Activated CD8-positive, alpha-beta memory T cell treated with anti-CD3 and anti-CD28 coated beads for 24 hours (primary cell): ENCODE measurements around the gene TMEM207.
"Not testable (repeated sequence)": the region's sequence is repeated elsewhere in the genome, so short reads cannot be mapped to it uniquely, and the experiment has no call there.

Experiments used
- DNase-seq: peaks from one replicate; pipeline ENCODE4 v3.0.0-alpha.2; 2020

TMEM207 gene

DNA sequence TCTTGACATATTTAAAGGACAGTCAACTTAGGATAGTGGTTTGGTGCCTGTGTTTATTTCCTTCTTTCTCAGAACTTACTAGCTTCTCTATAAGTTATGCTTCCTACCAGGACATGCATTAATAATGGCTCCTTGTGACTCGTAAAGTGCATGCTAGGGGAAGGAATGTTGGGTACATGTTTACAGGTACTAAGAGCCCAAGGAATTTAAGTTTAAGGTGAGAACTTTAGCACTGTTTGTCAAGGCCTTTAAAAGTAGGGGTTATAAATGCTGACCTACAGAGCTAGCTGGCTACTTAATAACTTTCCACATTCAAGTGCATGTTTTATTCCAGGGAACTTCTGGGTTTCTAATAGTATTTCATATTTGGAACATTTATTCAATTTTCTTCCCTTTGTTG, at the start of gene TMEM207:
Gene TMEM207 (minus strand): TSS at position 101 of the 400 bp plus-strand sequence. CDS start 92 bp downstream, at position 9.
- no peak for DNase-seq

DNA sequence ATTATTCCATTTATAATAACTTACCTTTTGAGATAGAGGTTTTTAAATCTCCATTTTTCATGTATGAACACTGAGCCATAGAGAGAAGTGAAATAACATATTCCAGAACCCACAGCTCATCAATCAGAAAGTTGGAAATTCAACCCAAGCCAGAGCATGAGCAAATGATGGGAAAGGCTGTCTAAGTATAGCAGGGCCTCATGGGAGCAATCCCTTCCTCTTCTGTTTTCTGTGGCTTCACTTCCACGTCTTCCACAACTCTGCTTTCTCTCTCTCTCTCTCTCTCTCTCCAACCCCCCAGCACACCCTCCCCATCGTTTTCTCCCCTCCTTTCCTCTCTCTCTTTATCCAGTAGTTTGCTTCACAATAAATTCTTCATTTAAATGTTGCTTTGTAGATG, 49.4 kb upstream of the TMEM207 start:
- DNase-seq = no peak

DNA sequence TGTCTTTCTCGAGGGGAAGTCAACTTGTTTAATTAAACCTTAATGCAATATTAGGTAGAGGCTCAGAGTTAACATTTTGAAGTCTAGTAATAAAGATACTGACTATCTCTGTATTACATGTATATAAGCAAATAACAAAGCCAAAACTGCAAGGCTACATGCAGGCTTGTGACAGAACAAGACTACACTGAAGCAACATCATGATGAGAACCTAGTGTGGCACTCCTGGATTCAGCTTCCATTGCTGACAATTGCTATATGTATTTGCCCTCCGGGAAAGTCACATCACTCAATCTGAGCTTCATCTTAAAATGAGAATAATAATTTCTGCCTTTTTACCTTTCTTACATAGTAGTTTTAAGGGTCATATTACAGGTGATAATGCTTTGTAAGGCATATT, 48.6 kb upstream of the TMEM207 start:
- no peak for DNase-seq

DNA sequence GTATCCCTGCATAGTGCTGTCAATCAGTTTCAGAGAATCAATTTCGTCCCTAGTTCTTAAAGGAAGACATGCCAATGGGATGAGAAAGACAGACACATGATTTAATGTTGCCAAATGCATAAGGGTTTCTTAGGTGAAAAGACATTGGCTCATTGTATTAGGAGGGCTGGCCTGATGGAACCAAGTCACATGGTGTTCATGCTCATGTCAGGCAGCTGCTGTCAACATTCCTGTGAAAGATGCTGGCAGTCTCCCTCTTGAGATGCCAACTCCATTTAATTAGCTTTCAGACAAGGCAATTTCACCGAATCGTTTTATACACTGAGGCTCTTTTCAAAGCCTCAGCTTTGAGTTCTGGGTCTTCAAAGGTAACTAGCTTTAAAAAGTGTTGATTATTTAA, 48.1 kb upstream of the TMEM207 start:
- DNase-seq = no peak

DNA sequence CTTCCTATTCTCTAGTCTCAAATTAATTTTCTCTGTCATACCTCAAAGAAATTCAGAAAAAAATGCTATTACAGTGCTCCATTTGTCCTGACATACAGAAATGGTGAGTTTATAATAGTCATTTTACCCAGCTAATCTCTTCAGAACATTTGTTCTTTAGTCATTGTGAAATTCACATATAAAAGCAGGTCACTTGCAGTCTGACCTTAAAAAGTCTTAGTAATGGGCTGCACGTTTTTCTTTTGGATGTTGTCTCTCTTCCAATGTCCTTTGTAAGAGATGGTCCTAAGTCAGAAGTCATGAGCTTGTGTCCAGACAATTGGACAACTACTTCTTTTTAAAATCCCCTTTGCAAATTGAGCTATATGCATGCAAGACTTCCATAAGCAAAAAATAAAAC, 47.2 kb upstream of the TMEM207 start:
- no peak for DNase-seq

DNA sequence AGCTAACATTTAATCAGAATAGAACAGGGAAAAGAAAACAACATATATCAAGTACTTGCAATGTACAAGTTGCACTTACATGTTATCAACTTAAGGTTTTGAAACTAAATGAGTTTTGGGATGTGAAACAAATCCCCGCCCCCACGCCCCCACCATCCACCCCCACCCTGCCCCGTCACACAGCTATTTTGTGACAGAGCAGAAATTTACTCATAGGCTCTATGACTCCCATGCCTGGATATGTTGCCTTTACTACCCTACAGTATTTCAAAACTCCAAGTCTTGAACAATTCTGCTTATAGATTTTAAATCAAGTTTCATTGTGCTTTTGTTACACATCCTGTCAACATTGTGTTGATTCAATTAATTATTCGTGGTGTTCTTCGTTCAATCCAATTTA, 46.1 kb upstream of the TMEM207 start:
- no peak for DNase-seq

DNA sequence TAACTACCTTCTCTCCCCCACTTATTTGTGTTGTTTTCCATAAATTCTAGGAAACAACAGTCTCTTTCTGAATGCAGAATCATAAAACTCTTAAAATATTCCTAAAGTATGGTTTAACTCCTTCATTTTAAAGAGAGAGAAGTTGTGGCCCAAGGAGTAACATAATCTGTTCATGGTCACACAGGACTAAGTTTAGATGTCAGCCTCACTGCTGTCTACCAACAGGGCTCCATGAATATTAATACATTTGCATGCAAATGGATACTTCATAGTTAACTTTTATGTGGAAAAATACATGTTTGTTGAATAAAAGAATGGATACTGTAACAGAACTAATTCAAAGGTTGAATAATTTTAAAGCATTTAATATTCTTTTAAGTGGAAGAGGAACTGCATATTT, 45.7 kb upstream of the TMEM207 start:
- no peak for DNase-seq

DNA sequence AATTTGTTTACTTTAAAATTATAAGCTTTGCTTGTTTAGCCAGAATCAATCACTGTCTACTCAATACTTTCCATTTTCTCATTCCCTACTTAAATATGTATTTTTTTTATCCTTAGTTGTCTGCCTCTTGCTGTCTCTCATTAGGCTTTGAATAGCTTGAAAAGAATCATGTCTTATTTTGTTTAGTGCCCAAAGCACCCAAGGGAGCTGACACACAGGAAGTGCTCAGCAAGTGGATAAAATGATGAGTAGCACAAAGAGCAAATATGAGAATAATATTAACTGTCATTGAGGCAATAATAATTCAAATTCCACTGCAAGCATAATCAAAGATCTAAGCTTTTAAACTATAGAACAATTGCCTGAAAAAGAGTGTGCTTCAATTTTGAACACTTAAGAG, 45.2 kb upstream of the TMEM207 start:
- no peak for DNase-seq

DNA sequence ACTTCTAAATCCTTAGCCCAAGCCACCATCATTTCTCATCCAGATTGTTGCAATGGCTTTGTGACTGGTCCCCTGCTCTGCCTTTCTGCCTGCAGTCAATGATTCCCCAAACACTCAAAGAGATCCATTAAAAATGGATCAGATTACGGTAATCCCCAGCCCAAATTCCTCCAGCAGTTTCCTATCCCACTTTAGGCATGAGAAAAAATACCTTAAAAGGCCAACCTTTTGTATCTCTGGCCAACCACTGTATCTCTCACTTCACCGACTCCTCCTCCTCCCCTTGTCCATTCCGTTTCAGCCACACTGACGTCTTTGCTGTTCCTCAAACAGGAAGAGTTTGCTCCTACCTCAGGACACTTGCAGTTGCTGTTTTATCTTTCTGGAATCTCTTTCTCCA, 43.3 kb upstream of the TMEM207 start:
- no peak for DNase-seq

DNA sequence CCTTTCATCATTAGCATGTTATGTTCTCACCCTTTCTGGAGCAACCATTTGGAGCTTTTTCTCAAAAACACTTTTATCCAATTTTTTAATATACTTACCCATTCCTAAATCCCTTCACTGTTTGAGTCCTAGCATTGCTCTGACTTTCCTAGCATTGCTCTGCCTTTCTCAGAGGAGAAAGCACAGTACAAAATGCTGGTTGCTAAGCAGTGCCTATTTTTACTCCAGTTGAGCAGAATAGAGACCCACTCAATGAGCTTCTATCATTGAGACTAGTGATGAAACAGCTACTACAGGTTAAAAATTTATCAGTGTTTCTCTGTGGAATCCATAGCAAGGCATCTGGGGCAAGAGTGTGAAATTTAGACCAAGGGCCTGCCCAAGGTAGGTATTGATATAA, 42.4 kb upstream of the TMEM207 start:
- no peak for DNase-seq

DNA sequence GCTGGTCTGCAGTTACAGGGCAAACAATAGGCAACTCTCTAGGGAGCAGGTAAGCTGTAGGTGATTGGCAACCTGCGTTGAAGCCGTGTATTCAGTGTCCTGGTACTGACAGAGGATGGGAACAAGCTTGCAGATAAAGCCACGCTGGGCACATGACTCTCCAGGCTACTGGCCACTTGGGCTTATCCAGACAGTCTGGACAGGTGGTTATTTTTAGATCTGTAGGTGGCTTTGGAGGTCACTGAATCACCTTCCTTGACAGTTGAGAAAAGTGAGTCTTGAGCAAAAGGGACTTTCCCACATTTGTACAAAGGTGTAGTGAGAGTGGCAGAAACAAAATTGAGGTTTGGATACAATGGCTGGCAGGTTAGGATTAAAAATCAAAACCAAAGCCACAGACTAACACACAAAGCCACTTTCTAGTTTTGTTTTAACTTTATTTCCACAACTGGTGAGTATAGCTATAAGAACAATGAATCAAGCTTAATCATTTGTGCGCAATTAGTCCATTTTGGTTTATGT, 41.9 kb upstream of the TMEM207 start:
- DNase-seq = peak; percentile 68

DNA sequence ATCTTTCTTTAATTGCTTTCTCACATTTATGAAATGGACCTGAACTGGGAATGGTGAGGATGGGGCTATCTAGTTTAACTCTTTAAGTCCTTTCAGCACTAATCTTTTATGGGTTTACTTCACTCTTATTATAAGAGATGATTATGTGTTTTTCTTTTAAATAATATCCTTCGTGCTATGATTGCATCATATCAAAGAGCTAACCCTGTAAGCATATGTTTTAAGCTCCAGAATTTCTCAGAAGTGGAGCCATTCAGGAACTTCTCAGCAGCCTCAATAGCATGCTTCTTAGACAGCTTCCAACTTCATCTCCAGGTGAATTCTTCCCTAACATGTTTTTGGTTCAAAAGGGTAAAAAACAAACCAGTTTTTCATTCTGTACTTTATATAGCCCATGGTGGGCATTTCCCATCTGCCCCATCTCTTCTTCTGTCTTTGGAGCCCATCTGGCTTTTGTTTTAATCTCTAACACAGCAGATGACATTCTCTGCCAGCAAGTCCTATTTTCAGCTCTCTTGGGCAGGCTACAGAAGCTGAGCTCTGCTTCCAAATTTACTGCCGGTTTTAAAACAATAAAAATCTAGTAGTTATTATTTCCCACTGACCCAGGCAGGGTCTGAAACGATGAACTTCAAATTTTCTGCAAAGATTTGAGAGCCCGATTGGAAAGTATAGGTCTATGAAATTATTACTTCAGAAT, 37.4 kb upstream of the TMEM207 start:
- DNase-seq = no peak

DNA sequence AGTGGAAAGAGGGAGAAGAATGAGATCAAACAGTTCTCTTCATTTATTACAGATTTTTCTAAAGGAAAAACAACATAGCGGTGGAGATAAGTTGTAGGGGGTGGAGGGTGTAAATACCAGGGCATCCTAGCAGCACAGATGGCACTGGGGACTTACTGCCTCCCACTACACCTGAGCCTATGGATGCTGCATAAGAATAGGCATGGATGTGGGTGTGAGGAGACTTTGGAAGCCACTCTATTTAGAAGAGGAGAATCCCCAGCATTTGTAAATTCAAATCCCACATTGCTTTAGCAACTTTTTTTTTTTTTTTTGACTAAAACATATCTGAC, 36.8 kb upstream of the TMEM207 start:
- DNase-seq = no peak

DNA sequence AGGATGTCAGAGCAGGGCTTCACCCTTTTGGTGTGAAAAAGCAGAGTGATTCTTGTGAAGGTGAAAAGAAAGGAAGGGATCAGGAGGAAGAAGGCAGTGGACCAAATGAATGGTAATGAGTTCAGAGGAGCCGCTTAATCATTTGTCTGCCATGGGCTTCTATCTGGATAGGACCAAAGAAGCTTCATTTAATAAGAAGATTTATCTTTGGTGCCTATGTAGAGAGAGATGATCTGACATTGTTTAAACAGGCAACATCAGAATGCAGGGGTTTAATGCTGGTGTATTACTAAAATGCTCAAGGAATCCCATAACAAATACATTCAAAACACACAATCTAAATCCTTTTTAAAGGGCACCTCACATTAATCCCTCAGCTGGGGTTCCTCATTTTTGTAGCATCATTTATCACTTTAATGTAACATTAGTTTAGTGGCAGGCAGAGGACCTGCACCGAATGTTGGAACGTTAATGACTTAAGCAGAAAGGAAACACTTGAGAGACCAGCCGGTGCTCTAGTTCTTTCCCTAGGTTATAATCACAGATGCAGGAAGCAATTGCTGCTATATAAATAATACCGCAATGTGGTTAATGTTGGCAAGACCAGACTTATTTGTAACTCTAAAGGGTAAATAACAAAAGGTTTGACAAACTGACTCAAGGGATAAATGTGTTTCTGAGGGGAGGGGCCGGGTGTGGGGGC, 36.3 kb upstream of the TMEM207 start:
- DNase-seq = no peak

DNA sequence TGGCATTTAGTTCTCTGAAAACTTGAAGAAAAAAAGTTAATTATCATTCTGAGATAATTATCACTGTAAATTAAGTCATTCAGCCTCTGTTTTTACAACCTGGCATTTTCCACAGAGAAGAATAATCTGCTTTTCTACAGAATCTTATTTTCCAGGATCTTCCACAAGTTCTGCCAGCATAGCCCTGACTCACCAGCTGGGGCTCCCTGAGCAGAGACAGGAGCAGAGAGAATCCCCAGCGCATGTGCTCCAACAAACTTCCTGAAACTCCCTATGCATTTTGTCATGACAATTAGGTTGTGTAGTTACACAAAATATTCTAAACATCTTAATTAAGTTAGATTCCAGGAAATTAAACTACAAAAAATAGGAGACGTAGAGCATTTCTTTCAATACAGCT, 32.1 kb upstream of the TMEM207 start:
- no peak for DNase-seq

DNA sequence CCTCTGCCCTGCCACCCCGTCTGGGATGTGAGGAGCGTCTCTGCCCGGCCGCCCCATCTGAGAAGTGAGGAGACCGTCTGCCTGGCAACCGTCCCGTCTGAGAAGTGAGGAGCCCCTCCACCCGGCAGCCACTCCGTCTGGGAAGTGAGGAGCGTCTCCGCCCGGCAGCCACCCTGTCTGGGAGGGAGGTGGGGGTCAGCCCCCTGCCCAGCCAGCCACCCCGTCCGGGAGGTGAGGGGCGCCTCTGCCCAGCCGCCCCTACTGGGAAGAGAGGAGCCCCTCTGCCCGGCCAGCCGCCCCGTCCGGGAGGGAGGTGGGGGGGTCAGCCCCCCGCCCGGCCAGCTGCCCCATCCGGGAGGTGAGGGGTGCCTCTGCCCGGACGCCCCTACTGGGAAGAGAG, 23.6 kb upstream of the TMEM207 start:
- not testable (repeated sequence) for DNase-seq

DNA sequence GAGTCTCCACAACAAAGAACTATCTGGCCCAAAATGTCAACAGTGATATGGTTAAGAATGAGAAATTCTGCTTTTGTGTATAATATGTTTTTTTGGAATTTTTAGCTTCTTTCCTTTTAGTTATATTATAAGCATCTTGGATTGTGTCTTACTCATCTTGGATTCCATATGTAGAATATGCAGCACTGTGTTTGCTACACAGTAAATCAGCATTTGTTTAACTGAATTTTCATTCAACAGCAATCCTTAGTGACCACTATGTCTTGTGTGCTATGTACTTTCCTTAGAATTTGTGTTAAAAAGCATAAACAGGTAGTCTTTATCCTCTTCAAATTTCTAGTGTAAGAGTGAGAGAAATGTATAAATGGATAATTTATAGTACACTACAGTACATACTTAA, 18.2 kb upstream of the TMEM207 start:
- no peak for DNase-seq

DNA sequence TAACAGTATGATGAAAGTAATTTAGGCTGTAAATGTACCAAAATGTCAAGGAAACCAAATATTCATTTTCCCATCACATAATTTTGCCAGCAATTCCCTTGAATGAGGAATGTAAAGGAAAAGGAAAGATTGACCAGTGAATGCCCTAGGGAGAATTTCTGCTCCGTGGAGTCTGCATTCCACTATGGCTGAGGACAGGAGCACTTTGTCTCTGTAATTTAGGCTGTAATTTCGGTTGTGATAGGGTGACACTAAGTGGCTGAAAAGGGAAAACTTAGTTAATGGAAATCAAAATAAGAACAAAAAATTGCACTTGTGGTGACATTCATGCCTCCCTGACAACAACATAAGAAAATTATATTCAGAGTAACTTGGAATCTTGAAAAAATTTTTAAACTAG, 8.3 kb upstream of the TMEM207 start:
- DNase-seq = no peak

DNA sequence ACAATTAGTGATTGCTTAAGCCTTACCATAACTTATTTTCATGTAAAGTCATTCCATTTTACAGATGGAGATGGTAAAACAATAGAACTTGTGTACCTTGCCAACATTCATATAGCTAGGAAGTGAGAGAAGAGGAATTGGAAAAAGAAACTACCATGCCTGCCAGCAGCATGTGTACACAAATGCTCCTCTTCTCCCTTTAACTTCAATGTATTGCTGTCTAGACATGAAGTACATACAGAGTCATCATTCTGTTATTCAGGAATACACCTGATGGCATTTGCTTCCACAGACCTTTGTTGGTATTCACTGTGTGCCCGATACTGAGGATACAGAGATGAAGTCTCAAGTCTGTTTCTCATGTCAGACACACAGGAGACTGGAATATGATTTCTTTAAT, 7.1 kb upstream of the TMEM207 start:
- no peak for DNase-seq

DNA sequence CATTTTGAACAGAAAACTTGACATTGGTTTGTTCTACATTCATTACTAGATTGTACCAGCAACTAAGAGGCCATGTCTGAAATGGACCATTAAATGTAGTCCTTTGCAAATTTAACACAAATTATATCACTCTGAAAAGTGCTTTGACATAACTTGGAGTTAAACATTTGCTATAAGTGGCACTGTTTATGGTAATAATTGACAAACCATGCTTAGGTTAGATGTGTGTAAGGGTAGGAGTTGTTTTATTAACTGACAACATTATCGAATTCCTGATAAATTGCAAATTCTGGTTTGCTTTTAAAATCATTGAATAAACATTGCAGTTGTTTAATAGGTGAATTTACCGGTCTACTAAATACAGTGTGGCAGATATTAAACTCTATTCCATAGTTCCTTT, 6.1 kb upstream of the TMEM207 start:
- no peak for DNase-seq

DNA sequence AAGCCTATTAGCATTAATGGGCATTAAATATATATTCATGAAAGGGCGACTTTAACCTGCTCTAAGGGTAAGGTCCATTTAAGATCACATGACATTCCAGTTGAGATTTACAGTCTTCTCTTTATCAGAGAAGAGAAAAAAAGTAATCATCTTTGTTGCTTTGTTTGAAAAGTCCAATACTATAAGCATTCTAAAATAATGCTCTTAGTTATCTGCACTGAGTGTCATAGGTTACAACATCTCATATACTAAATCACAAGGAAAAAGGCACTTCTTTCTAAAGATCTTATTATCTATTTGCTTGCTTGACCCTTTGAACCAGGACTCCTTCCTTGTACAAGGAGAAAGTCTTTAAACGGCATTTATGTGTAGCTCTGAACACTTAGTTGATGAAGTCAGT, 1.4 kb downstream of the TMEM207 start:
- DNase-seq = no peak

DNA sequence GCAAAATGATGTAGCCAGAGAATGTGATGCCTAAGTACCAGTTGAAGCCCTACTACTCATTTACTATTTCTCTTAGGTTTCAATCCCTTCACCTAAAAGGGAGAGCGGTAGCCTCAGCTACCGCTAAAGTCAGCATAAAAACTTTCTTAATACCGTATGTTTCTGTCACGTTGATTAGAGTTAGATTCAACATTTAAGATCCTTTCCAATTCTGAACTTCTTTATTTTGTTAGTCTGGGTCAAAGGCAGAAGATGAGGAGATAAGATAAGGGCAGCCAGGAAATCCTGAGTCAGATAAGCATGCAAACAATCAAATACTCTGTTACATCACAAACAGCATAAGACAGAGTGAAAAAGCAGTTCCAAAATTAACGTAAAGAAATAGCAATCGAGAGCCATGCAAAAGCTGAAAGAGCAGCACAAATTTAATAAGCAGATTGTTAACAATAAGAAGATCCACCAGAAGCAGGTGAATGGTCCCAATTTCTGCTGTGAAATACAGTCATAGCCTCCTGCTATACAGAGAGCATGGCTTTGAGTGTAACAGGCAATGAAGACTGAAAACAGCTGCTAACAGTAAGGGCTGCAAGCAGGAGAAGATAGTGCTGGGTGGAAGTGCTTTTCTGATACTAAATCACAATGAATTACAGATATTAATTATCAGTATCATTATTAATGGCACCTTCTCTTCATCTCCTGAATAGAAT, 3.0 kb downstream of the TMEM207 start:
- no peak for DNase-seq

DNA sequence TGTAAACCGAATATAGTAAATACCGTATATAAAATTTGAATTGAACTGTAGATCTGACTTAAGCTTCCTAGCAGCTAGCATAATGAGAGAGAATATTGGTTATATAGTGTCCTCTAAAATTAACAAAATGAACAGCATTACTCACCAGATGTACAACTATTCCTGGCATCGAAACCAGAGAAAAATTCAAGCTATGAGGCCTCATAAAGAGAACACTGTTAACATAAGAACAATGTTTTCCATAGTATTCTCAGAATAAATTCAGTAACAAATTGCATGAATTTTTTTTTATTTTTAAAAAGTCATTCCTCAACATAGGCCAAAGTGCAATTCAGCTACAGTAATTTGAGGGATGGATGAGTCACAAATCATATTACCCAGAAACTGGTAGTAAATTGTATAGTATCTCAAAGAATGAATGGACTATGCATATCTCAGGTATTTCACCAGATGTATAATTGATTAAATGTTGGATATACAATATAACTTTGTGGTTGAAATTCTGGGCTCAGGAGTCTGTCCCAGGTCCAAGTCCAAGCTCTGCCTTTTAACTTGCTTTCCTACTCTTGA, 5.0 kb downstream of the TMEM207 start:
- DNase-seq = no peak

DNA sequence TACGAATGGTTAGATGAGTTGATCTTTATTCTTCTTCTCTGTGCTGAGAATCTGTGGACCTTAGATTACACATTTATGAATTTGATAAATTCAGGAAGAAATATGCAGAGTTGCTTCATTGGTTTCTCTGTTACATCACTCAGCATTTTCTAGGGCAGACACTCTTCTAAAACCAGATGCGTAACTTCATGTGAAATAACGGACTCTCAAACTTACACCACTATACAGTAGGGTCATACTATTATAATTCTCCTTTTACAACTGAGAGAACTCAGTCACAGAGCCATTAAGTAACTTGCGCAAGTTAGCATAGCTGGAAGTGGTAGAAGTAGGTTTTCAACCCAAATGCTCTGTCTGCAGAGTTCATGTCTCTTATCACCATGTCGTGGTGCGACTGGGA, 5.7 kb downstream of the TMEM207 start:
- no peak for DNase-seq
